K562 (cell line): ENCODE results near the gene MYO15A. TPM values are rescaled to one million over a fixed set of nuclear protein-coding genes. Genes with fewer than 3 reads are reported as not detected.

Experiments
- BCOR ChIP-seq: fragments of 450-650 bp; IDR thresholded peaks from 2 replicates; pipeline ENCODE4 v1.6.1; 2016
- MCM5 ChIP-seq: fragments of 450-650 bp; IDR thresholded peaks from 2 replicates; pipeline ENCODE4 v1.6.1; 2016; ENCODE audit warnings: low read depth
- MIER1 ChIP-seq: fragments of 450-650 bp; IDR thresholded peaks from 2 replicates; pipeline ENCODE4 v1.6.1; 2016; ENCODE audit warnings: antibody characterized with exemption, mild to moderate bottlenecking, low read depth
- MYC ChIP-seq, 2 experiments: fragments of 250-450 bp in 1 of 2; sonication (Bioruptor Pico) in 1 of 2; IDR thresholded peaks; 2 replicates each; pipeline versions ENCODE4 v1.5.1 to v1.6.1; 2012 to 2021; ENCODE audit warnings: low read depth in 2 of 2, borderline replicate concordance in 1 of 2, improper control_type of control experiment in 1 of 2, low read length in 1 of 2, mild to moderate bottlenecking in 1 of 2, moderate library complexity in 1 of 2
- NFATC3 ChIP-seq: fragments of 450-650 bp; IDR thresholded peaks from 2 replicates; pipeline ENCODE4 v1.6.1; 2017; ENCODE audit warnings: mild to moderate bottlenecking
- NFYB ChIP-seq: IDR thresholded peaks from 2 replicates; pipeline ENCODE4 v1.6.1; 2011; ENCODE audit warnings: mild to moderate bottlenecking, moderate library complexity; ENCODE audit not compliant: insufficient read length; ENCODE audit errors: extremely low read depth
- PKNOX1 ChIP-seq: fragments of 450-650 bp; IDR thresholded peaks from 2 replicates; pipeline ENCODE4 v1.6.1; 2016
- VEZF1 ChIP-seq: fragments of 200-800 bp; sonication (Bioruptor generic); IDR thresholded peaks from 2 replicates; pipeline ENCODE4 v1.6.1; 2017; ENCODE audit warnings: missing genetic modification characterization, missing compliant biosample characterization
- polyA plus RNA-seq, 8 experiments: library from polyadenylated mRNA; depleted of rRNA in 4 of 8; stranded (reverse) in 5 of 8; unstranded in 3 of 8; fragments of >200 nt; fragmentation: Nextera tagmentation in 2 of 8; fragmentation: Illumina TruSeq in 1 of 8; extraction: Ambion mirVana in 2 of 8; extraction: Trizol in 1 of 8; gene quantifications; 2 replicates each; pipeline versions ENCODE4 v1.2.1 to v1.2.3, GENCODE V29; 2011 to 2014; ENCODE audit warnings: inconsistent platforms in 1 of 8, missing spikeins in 1 of 8
- total RNA-seq, 7 experiments: library from RNA; depleted of rRNA in 6 of 7; stranded (reverse); fragments of >200 nt in 6 of 7; fragmentation: Illumina TruSeq in 2 of 7; extraction: Trizol in 2 of 7; gene quantifications; 2 replicates each; pipeline versions ENCODE4 v1.2.1 to v1.2.3, GENCODE V29; 2011 to 2021; ENCODE audit warnings: low replicate concordance in 1 of 7
- TF ChIP-seq, protein P1 (sequence below): sonication (generic); formaldehyde crosslinking; IDR thresholded peaks from 2 replicates; pipeline ENCODE4 v1.8.0; 2022; ENCODE audit warnings: mild to moderate bottlenecking, missing genetic modification reagents
- TF ChIP-seq, protein P2 (sequence below): fragments of 250-450 bp; sonication (Bioruptor Pico); IDR thresholded peaks from 2 replicates; pipeline ENCODE4 v1.4.0; 2020; ENCODE audit warnings: mild to moderate bottlenecking
- TF ChIP-seq, protein P3 (sequence below): sonication (generic); formaldehyde crosslinking; IDR thresholded peaks from 2 replicates; pipeline ENCODE4 v1.8.0; 2022; ENCODE audit warnings: mild to moderate bottlenecking, missing genetic modification reagents
- TF ChIP-seq, protein P4 (sequence below), 2 experiments: IDR thresholded peaks; 2 replicates each; pipeline ENCODE4 v1.6.1; 2011; ENCODE audit warnings: borderline replicate concordance in 1 of 2, control low read depth in 1 of 2, low read depth in 1 of 2, low read length in 1 of 2, mild to moderate bottlenecking in 1 of 2, mixed read lengths in 1 of 2, moderate library complexity in 1 of 2; ENCODE audit not compliant: insufficient read depth in 1 of 2, insufficient read length in 1 of 2, poor library complexity in 1 of 2, severe bottlenecking in 1 of 2; ENCODE audit errors: extremely low read depth in 1 of 2
- TF ChIP-seq, protein P5 (sequence below): sonication (generic); formaldehyde crosslinking; IDR thresholded peaks from 2 replicates; pipeline ENCODE4 v1.8.0; 2022; ENCODE audit warnings: missing genetic modification reagents, mild to moderate bottlenecking, moderate library complexity, borderline replicate concordance

The MYO15A gene
- total and polyA plus RNA-seq, 9 of the 15 experiments (the other 6 are each of a cell fraction or from before 2014, with no cell fraction given) = 0.05 to 0.88 (median 0.14) TPM; not detected in 1

- TF ChIP-seq, protein P1, sequence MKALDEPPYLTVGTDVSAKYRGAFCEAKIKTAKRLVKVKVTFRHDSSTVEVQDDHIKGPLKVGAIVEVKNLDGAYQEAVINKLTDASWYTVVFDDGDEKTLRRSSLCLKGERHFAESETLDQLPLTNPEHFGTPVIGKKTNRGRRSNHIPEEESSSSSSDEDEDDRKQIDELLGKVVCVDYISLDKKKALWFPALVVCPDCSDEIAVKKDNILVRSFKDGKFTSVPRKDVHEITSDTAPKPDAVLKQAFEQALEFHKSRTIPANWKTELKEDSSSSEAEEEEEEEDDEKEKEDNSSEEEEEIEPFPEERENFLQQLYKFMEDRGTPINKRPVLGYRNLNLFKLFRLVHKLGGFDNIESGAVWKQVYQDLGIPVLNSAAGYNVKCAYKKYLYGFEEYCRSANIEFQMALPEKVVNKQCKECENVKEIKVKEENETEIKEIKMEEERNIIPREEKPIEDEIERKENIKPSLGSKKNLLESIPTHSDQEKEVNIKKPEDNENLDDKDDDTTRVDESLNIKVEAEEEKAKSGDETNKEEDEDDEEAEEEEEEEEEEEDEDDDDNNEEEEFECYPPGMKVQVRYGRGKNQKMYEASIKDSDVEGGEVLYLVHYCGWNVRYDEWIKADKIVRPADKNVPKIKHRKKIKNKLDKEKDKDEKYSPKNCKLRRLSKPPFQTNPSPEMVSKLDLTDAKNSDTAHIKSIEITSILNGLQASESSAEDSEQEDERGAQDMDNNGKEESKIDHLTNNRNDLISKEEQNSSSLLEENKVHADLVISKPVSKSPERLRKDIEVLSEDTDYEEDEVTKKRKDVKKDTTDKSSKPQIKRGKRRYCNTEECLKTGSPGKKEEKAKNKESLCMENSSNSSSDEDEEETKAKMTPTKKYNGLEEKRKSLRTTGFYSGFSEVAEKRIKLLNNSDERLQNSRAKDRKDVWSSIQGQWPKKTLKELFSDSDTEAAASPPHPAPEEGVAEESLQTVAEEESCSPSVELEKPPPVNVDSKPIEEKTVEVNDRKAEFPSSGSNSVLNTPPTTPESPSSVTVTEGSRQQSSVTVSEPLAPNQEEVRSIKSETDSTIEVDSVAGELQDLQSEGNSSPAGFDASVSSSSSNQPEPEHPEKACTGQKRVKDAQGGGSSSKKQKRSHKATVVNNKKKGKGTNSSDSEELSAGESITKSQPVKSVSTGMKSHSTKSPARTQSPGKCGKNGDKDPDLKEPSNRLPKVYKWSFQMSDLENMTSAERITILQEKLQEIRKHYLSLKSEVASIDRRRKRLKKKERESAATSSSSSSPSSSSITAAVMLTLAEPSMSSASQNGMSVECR (CRISPR knock-in tag) = no peak
- TF ChIP-seq MYC (IDR thresholded peaks at IDR 0.05; ENCODE audit: low read depth, low read length) (peak; percentile 47; the same call in 1 of the 2 replicates), MYC (CRISPR knock-in tag; IDR thresholded peaks at IDR 0.05; ENCODE audit: borderline replicate concordance, low read depth) (no peak), VEZF1 (CRISPR knock-in tag) (peak; percentile 90), PKNOX1 (peak; percentile 73), NFYB (peak; percentile 47), MCM5 (no peak), BCOR (peak; percentile 60), NFATC3 (peak; percentile 98), MIER1 (no peak)
- TF ChIP-seq, protein P2, sequence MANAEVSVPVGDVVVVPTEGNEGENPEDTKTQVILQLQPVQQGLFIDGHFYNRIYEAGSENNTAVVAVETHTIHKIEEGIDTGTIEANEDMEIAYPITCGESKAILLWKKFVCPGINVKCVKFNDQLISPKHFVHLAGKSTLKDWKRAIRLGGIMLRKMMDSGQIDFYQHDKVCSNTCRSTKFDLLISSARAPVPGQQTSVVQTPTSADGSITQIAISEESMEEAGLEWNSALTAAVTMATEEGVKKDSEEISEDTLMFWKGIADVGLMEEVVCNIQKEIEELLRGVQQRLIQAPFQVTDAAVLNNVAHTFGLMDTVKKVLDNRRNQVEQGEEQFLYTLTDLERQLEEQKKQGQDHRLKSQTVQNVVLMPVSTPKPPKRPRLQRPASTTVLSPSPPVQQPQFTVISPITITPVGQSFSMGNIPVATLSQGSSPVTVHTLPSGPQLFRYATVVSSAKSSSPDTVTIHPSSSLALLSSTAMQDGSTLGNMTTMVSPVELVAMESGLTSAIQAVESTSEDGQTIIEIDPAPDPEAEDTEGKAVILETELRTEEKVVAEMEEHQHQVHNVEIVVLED (CRISPR knock-in tag) = peak; percentile 61
- TF ChIP-seq, protein P3, sequence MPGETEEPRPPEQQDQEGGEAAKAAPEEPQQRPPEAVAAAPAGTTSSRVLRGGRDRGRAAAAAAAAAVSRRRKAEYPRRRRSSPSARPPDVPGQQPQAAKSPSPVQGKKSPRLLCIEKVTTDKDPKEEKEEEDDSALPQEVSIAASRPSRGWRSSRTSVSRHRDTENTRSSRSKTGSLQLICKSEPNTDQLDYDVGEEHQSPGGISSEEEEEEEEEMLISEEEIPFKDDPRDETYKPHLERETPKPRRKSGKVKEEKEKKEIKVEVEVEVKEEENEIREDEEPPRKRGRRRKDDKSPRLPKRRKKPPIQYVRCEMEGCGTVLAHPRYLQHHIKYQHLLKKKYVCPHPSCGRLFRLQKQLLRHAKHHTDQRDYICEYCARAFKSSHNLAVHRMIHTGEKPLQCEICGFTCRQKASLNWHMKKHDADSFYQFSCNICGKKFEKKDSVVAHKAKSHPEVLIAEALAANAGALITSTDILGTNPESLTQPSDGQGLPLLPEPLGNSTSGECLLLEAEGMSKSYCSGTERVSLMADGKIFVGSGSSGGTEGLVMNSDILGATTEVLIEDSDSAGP (CRISPR knock-in tag) = no peak
- TF ChIP-seq, protein P4, sequence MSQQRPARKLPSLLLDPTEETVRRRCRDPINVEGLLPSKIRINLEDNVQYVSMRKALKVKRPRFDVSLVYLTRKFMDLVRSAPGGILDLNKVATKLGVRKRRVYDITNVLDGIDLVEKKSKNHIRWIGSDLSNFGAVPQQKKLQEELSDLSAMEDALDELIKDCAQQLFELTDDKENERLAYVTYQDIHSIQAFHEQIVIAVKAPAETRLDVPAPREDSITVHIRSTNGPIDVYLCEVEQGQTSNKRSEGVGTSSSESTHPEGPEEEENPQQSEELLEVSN (IDR thresholded peaks at IDR 0.05; ENCODE audit: borderline replicate concordance in 1 of 2, extremely low read depth in 1 of 2, insufficient read depth in 1 of 2, insufficient read length in 1 of 2, low read depth in 1 of 2, low read length in 1 of 2, poor library complexity in 1 of 2, severe bottlenecking in 1 of 2) = peak in 1 of 2 experiments; percentile 42
- TF ChIP-seq, protein P5, sequence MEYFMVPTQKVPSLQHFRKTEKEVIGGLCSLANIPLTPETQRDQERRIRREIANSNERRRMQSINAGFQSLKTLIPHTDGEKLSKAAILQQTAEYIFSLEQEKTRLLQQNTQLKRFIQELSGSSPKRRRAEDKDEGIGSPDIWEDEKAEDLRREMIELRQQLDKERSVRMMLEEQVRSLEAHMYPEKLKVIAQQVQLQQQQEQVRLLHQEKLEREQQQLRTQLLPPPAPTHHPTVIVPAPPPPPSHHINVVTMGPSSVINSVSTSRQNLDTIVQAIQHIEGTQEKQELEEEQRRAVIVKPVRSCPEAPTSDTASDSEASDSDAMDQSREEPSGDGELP = 0 out of 2 replicates have a peak, but pooled peaks have one; percentile 36
Observed at GRCh38 chr17:18225121-18225641, 116.6 kb downstream of the MYO15A start, which contains the start of gene LLGL1 (continued).
